GM23248 (cell line): ENCODE results near the gene SYNDIG1L. TPM values are rescaled to one million over a fixed set of nuclear protein-coding genes. Genes with fewer than 3 reads are reported as not detected.

Experiments
- DNase-seq: peaks from one replicate; pipeline ENCODE4 v3.0.0-alpha.2; 2015
- H2AFZ ChIP-seq: fragments of 200-600 bp; sonication (generic); 2 replicates; pipeline ENCODE4 v1.6.1; 2016; ENCODE audit warnings: antibody characterized with exemption
- H3F3A ChIP-seq: fragments of 200-600 bp; sonication (generic); 2 replicates; pipeline ENCODE4 v1.6.1; 2016; ENCODE audit warnings: mild to moderate bottlenecking, antibody characterized with exemption, mixed run types; ENCODE audit not compliant: insufficient read depth
- H3K27ac ChIP-seq: fragments of 200-600 bp; sonication (generic); 2 replicates; pipeline ENCODE4 v1.5.1; 2016; ENCODE audit warnings: mild to moderate bottlenecking
- H3K27me3 ChIP-seq: fragments of 200-600 bp; sonication (generic); replicated peaks from 2 replicates; pipeline ENCODE4 v1.6.1; 2016; ENCODE audit warnings: mild to moderate bottlenecking; ENCODE audit not compliant: insufficient read depth
- H3K36me3 ChIP-seq: fragments of 200-600 bp; sonication (generic); 2 replicates; pipeline ENCODE4 v1.6.1; 2016; ENCODE audit warnings: low read depth, mild to moderate bottlenecking
- H3K4me1 ChIP-seq: fragments of 200-600 bp; sonication (generic); 2 replicates; pipeline ENCODE4 v1.6.1; 2016; ENCODE audit warnings: mild to moderate bottlenecking; ENCODE audit not compliant: insufficient read depth
- H3K4me2 ChIP-seq: fragments of 200-600 bp; sonication (generic); one replicate; pipeline ENCODE4 v1.6.1; 2016; ENCODE audit warnings: mild to moderate bottlenecking; ENCODE audit not compliant: unreplicated experiment
- H3K4me3 ChIP-seq: fragments of 200-600 bp; sonication (generic); 2 replicates; pipeline ENCODE4 v1.5.1; 2016; ENCODE audit warnings: mild to moderate bottlenecking
- H3K79me2 ChIP-seq: fragments of 200-600 bp; sonication (generic); 2 replicates; pipeline ENCODE4 v1.6.1; 2016; ENCODE audit warnings: mild to moderate bottlenecking; ENCODE audit not compliant: insufficient read depth
- H3K9ac ChIP-seq: fragments of 200-600 bp; sonication (generic); 2 replicates; pipeline ENCODE4 v1.6.1; 2016; ENCODE audit warnings: mild to moderate bottlenecking
- H3K9me2 ChIP-seq: fragments of 200-600 bp; sonication (generic); 2 replicates; pipeline ENCODE4 v1.6.1; 2016; ENCODE audit warnings: mixed run types, mild to moderate bottlenecking, moderate library complexity; ENCODE audit not compliant: insufficient read depth
- H3K9me3 ChIP-seq: fragments of 200-600 bp; sonication (generic); one replicate; pipeline ENCODE4 v1.6.1; 2017; ENCODE audit warnings: low read depth
- H4K20me1 ChIP-seq: fragments of 200-600 bp; sonication (generic); 2 replicates; pipeline ENCODE4 v1.6.0; 2016; ENCODE audit not compliant: insufficient read depth
- EZH2 ChIP-seq: fragments of 200-600 bp; sonication (generic); IDR thresholded peaks from 2 replicates; pipeline ENCODE4 v1.6.1; 2018; ENCODE audit warnings: antibody characterized with exemption, mild to moderate bottlenecking; ENCODE audit not compliant: insufficient read depth, poor library complexity, severe bottlenecking
- EZH2phosphoT487 ChIP-seq: fragments of 200-600 bp; sonication (generic); IDR thresholded peaks from 2 replicates; pipeline ENCODE4 v1.6.1; 2018; ENCODE audit warnings: antibody characterized with exemption, moderate library complexity, mild to moderate bottlenecking, low read depth; ENCODE audit not compliant: insufficient read depth
- WGBS, 2 experiments: methylation state at CpG; one replicate each; pipeline ENCODE4 v1.1.6; 2015 to 2017; ENCODE audit warnings: low lambda C conversion rate in 2 of 2, low coverage in 1 of 2; ENCODE audit errors: missing lambda C conversion rate in 2 of 2; 5-methylcytosine and 5-hydroxymethylcytosine counted together
- in situ Hi-C: fragments of 300-500 bp; cut with MboI; formaldehyde crosslinking; loops from 2 replicates; pipeline ENCODE4 v1.15.0; 2020
- polyA plus RNA-seq: library from polyadenylated mRNA; unstranded; fragments of >200 nt; fragmentation: Nextera tagmentation; extraction: Ambion mirVana; gene quantifications from 2 replicates; pipeline ENCODE4 v1.2.1, GENCODE V29; 2016
- total RNA-seq: library from RNA; depleted of rRNA; stranded (reverse); fragments of >200 nt; shearing (Covaris generic); gene quantifications from 2 replicates; pipeline ENCODE4 v1.2.3, GENCODE V29; 2014

SYNDIG1L gene
- total and polyA plus RNA-seq, 2 experiments from 2014 or later, result not detected

DNA sequence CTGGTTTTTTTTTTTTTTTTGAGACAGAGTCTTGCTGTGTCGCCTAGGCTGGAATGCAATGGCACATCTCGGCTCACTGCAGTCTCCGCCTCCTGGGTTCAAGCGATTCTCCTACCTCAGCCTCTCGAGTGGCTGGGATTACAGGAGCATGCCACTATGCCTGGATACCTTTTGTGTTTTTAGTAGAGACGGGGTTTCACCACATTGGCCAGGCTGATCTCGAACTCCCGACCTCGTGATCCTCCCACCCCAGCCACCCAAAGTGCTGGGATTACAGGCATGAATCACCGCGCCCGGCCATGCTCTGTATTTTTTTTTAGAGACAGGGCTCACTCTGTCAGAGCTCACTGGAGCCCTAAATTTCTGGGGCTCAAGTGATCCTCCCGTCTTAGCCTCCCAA lies 45.2 kb downstream of the SYNDIG1L start:
- H3K27ac ChIP-seq, result no peak overlapping the region
- no peaks in the 10 kb centered on the region for H3F3A ChIP-seq
- no peak overlapping the region for H2AFZ ChIP-seq
- no peaks in the 10 kb centered on the region for H3K9me3 ChIP-seq
- no peaks in the 10 kb centered on the region for H3K4me1 ChIP-seq
- no peak for TF ChIP-seq EZH2
- TF ChIP-seq EZH2phosphoT487, result no peak
- peaks cover 5% of the 10 kb centered on the region for H3K27me3 ChIP-seq
- H3K36me3 ChIP-seq, result no peaks in the 10 kb centered on the region
- no peaks in the 10 kb centered on the region for H4K20me1 ChIP-seq
- no peaks in the 10 kb centered on the region for H3K9me2 ChIP-seq
- in situ Hi-C loops, result no loop called here
- no peaks in the 10 kb centered on the region for H3K79me2 ChIP-seq
- no peak overlapping the region for H3K9ac ChIP-seq
- no peak for DNase-seq
- no peak overlapping the region for H3K4me3 ChIP-seq
- WGBS, 2 experiments, result 85 to 89% methylated on average over 13 of the region's 13 CpGs
- H3K4me2 ChIP-seq, result no peak overlapping the region

DNA sequence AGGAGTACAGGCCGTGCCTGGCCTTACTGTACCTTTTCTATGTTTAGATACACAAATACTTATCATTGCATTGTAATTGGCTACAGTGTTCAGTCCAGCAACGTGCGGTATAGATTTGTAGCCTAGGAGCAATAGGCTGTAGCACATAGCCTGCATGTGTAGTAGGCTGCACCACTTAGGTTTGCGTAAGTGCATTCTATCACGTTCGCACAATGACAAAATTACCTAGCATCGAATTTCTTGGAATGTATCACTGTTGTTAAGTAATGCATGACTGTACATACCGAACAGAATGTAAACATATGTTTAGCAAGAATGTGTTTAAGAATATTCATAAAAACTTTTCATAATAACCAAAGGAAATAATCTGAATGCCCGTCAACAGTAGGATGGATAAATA lies 45.8 kb downstream of the SYNDIG1L start:
- WGBS, 2 experiments, result 64 to 65% methylated on average over 9 of the region's 9 CpGs
- H3F3A ChIP-seq, result no peaks in the 10 kb centered on the region
- H3K27ac ChIP-seq, result no peak overlapping the region
- H3K79me2 ChIP-seq, result no peaks in the 10 kb centered on the region
- H4K20me1 ChIP-seq, result no peaks in the 10 kb centered on the region
- H2AFZ ChIP-seq, result no peak overlapping the region
- H3K9me3 ChIP-seq, result no peaks in the 10 kb centered on the region
- no peaks in the 10 kb centered on the region for H3K4me1 ChIP-seq
- no peak overlapping the region for H3K4me2 ChIP-seq
- H3K36me3 ChIP-seq, result no peaks in the 10 kb centered on the region
- no peaks in the 10 kb centered on the region for H3K9me2 ChIP-seq
- no peak overlapping the region for H3K9ac ChIP-seq
- TF ChIP-seq EZH2phosphoT487 (no peak), EZH2 (no peak)
- H3K4me3 ChIP-seq, result no peak overlapping the region
- DNase-seq, result no peak
- in situ Hi-C loops, result no loop called here
- peaks cover 9% of the 10 kb centered on the region for H3K27me3 ChIP-seq

DNA sequence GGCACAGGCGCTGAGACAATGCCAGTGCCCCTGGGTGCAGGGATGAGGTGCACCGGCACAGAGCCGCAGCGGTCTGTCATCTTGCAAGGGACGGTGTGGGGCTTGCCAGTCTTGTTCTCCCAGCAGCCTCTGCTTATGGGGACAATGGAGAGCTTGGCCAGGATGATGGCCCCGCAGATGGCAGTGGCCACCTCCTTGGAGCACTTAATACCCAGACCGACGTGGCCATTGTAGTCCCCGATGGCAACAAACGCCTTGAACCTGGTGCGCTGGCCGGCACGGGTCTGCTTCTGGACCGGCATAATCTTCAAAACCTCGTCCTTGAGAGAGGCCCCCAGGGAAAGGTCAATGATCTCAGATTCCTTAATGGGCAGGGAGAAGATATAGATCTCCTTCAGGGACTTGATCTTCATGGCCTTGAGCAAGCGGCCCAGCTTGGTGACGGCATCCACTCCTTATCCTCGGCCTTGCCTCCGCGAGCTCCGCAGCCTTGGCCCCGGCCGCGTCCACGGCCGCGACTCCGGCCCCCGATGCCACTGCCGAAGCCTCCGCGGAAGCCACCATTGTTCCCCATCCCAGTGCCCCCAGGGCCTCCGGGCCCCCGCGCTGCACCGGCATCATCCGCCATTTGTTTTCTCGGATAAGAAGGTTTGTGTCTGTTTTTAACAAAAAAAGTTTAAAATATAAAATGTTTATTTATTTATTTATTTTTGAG lies 47.9 kb downstream of the SYNDIG1L start:
- H4K20me1 ChIP-seq, result no peaks in the 10 kb centered on the region
- no peaks in the 10 kb centered on the region for H3K9me2 ChIP-seq
- no peak overlapping the region for H3K27ac ChIP-seq
- TF ChIP-seq EZH2 (no peak), EZH2phosphoT487 (no peak)
- H3K9me3 ChIP-seq, result no peaks in the 10 kb centered on the region
- no peaks in the 10 kb centered on the region for H3K4me1 ChIP-seq
- H3K4me3 ChIP-seq, result no peak overlapping the region
- in situ Hi-C loops, result no loop called here
- H2AFZ ChIP-seq, result no peak overlapping the region
- no peak for DNase-seq
- no peak overlapping the region for H3K9ac ChIP-seq
- no peaks in the 10 kb centered on the region for H3K36me3 ChIP-seq
- no peaks in the 10 kb centered on the region for H3K79me2 ChIP-seq
- H3K4me2 ChIP-seq, result no peak overlapping the region
- 89 to 91% methylated on average over 38 of the region's 38 CpGs for WGBS, 2 experiments
- peaks cover 12% of the 10 kb centered on the region for H3K27me3 ChIP-seq
- peaks cover 7% of the 10 kb centered on the region; the same call in 1 of the 2 replicates for H3F3A ChIP-seq

DNA sequence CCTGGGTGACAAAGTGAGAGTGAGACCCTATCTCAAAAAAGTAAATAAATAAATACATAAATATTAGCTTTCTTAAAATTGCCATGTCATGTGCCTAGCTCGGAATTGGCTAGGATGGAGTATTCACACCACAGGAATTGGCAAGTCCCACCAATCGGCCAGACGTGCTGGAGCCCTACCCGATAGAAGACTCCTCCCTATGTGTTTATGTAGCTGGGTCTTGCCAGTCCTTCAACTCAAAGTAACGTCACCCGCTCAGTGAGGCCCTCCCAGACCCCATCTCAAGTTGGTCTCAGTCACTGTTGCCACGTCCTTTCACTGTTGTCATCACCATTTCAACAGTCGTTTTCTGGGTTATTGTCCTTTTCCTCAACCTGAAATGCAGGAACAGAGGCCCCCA lies 57.6 kb downstream of the SYNDIG1L start:
- peaks cover 12% of the 10 kb centered on the region for H3K27me3 ChIP-seq
- no peaks in the 10 kb centered on the region for H3K4me1 ChIP-seq
- H3F3A ChIP-seq, result no peaks in the 10 kb centered on the region
- no peak overlapping the region for H3K27ac ChIP-seq
- 26 to 28% methylated on average over 8 of the region's 8 CpGs for WGBS, 2 experiments
- H3K4me2 ChIP-seq, result no peak overlapping the region
- H3K79me2 ChIP-seq, result no peaks in the 10 kb centered on the region
- no peaks in the 10 kb centered on the region for H4K20me1 ChIP-seq
- H3K9me3 ChIP-seq, result no peaks in the 10 kb centered on the region
- in situ Hi-C loops, result loop anchor here (5.0 kb wide), 1 partner anchor 109 kb away; no protein-coding TSS in a partner anchor
- DNase-seq, result no peak
- no peak overlapping the region for H3K4me3 ChIP-seq
- no peak for TF ChIP-seq EZH2phosphoT487
- TF ChIP-seq EZH2, result no peak
- H3K36me3 ChIP-seq, result no peaks in the 10 kb centered on the region
- H2AFZ ChIP-seq, result no peak overlapping the region
- no peak overlapping the region for H3K9ac ChIP-seq
- no peaks in the 10 kb centered on the region for H3K9me2 ChIP-seq
